ENCODE measurements around the gene KCNN4. TPM values are rescaled to one million over a fixed set of nuclear protein-coding genes. Genes with fewer than 3 reads are reported as not detected.
"Not testable (repeated sequence)": the region's sequence is repeated elsewhere in the genome, so short reads cannot be mapped to it uniquely, and the experiment has no call there.

The KCNN4 gene
- total RNA-seq, 1 donor from 2014 or later = 154 TPM

DNA sequence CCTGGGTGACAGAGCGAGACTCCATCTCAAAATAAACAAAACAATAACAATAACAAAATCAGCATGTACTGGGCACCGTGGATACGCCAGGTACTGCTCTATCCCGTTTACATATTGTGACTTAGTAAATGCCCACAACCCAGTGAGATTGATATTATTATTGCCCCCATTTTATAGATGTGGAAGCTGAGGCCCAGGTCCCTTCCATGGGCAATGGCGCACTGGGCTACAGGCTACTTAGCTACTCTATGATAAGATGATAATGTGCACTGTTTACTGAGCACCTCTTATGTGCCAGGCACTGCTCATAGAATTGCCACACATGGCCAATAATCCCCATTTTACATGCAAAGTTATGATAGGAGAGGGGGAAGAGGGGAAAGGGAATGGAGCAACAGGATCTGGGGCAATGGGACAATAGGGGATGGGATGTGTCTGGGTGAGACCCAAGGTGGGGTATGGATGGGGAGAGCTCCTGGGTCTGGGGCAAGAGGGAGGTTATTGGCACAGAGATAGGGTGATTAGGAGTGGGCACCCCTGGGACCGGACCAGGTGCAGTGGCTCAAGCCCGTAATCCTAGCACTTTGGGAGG is 5.4 kb downstream of the KCNN4 start:
- no peak overlapping the region for H3K4me3 Mint-ChIP-seq
- DNase-seq (no peak), ATAC-seq (ENCODE audit: low read depth) (no peak)
- intact Hi-C loops (cut with micrococcal nuclease) = no loop called here
- TF ChIP-seq, protein P1, sequence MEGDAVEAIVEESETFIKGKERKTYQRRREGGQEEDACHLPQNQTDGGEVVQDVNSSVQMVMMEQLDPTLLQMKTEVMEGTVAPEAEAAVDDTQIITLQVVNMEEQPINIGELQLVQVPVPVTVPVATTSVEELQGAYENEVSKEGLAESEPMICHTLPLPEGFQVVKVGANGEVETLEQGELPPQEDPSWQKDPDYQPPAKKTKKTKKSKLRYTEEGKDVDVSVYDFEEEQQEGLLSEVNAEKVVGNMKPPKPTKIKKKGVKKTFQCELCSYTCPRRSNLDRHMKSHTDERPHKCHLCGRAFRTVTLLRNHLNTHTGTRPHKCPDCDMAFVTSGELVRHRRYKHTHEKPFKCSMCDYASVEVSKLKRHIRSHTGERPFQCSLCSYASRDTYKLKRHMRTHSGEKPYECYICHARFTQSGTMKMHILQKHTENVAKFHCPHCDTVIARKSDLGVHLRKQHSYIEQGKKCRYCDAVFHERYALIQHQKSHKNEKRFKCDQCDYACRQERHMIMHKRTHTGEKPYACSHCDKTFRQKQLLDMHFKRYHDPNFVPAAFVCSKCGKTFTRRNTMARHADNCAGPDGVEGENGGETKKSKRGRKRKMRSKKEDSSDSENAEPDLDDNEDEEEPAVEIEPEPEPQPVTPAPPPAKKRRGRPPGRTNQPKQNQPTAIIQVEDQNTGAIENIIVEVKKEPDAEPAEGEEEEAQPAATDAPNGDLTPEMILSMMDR (IDR thresholded peaks at IDR 0.05) = no peak
- CTCF ChIA-PET = interaction anchor here (5.6 kb wide), 1 partner anchor 10 kb away, joined by 50 read pairs; no protein-coding TSS in a partner anchor
- H3K27ac Mint-ChIP-seq = peak overlapping the region; percentile 9
- peaks cover 77% of the 10 kb centered on the region for H3K36me3 Mint-ChIP-seq (ENCODE audit: low read depth)
- peaks cover 54% of the 10 kb centered on the region for H3K4me1 Mint-ChIP-seq
- POLR2A ChIA-PET = interaction anchor here (0.8 to 12.2 kb wide), 3 partner anchors 8 to 30 kb away, joined by 3 to 661 read pairs (median 6); partner anchors contain the start of gene SMG9
- H3K9me3 Mint-ChIP-seq = no peaks in the 10 kb centered on the region
- H3K27me3 Mint-ChIP-seq = no peaks in the 10 kb centered on the region

DNA sequence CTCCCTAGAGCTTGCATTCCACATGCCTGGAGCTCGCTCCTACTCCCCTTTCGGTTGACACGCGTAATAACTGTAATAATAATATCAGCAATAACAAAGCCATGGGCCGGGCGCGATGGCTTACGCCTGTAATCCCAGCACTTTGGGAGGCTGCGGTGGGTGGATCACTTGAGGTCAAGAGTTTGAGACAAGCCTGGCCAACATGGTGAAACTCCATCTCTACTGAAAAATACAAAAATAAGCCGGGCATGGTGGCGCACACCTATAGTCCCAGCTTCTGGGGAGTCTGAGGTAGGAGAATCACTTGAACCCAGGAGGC is 5.9 kb downstream of the KCNN4 start:
- intact Hi-C loops (cut with micrococcal nuclease); H3K4me3 Mint-ChIP-seq; DNase-seq; H3K27ac Mint-ChIP-seq; H3K27me3 Mint-ChIP-seq; ATAC-seq (ENCODE audit: low read depth); H3K9me3 Mint-ChIP-seq: not testable (repeated sequence)
- peaks cover 54% of the 10 kb centered on the region for H3K4me1 Mint-ChIP-seq
- peaks cover 82% of the 10 kb centered on the region for H3K36me3 Mint-ChIP-seq (ENCODE audit: low read depth)
- CTCF ChIA-PET = interaction anchor here (5.6 kb wide), 1 partner anchor 9 kb away, joined by 50 read pairs; no protein-coding TSS in a partner anchor
- POLR2A ChIA-PET = interaction anchor here (0.8 to 12.2 kb wide), 2 partner anchors 9 to 15 kb away, joined by 3 to 661 read pairs; partner anchors contain the start of gene SMG9

DNA sequence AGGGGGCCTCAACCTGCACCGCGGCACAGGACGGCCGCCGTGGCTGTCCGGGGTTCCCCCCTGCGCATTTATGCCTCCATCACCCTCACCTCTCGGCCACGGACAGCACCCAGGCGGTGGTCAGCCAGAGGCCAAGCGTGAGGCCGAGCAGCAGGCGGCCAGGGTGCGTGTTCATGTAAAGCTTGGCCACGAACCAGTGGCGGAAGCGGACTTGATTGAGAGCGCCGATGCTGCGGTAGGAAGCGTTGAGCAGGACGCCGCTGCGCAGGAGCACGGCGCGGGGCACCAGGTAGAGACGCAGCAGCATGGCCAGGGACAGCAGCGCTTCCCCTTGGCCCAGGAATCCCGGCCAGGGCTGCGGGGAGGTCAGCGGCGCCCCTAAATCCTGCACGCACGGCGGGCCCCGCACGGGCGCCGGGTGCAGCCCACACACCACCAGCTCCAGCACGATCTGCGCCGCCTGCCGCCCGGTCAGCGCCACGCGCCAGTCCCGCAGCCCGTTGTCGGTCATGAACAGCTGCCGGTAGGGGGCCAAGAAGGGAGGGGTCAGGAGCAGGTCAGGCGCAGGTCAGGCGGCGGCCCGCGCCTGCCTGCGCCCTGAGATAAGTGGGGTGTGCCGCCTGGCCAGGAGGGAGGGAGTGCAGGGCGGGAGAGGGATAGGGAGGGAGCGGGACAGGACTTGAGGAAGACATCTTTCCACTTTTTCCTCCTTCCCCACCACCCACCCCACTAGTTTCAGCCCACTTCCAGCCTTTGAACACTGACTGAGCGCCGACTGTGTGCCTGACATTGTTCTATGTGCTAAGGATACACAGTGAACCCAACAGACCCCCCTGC is 6.5 kb downstream of the KCNN4 start:
- Mint-ChIP-seq H3K9me3 (no peaks in the 10 kb centered on the region), H3K27ac (no peak overlapping the region), H3K36me3 (ENCODE audit: low read depth) (peaks cover 83% of the 10 kb centered on the region), H3K27me3 (no peaks in the 10 kb centered on the region), H3K4me3 (no peak overlapping the region), H3K4me1 (peaks cover 49% of the 10 kb centered on the region)
- DNase-seq = no peak
- ATAC-seq (ENCODE audit: low read depth) = no peak
- TF ChIP-seq, protein P1 (IDR thresholded peaks at IDR 0.05) = no peak
- ChIA-PET CTCF (no interaction called here), POLR2A (interaction anchor here (0.8 to 12.2 kb wide), 2 partner anchors 9 to 14 kb away, joined by 3 to 661 read pairs; partner anchors contain the start of gene SMG9)
- intact Hi-C loops (cut with micrococcal nuclease) = no loop called here

DNA sequence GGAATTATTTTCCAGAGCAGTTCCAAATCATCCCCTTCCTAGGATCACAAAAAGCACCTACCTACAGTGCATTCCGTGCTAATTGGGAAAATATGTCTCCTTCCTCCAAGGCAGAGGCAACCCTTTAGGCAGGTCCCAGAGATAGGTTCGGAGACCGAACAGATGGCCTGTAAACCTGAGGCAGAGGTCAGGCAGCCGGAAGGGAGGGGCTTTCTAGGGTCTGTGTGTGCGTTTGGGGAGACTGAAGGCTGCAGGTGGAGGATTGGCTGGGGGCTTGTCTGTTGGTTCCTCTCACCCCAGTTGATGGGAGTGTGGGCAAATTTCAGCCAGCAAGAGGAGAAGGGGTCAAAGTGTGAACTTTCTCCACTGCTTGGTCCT is 7.1 kb downstream of the KCNN4 start:
- Mint-ChIP-seq H3K27me3 (no peaks in the 10 kb centered on the region), H3K36me3 (ENCODE audit: low read depth) (peaks cover 83% of the 10 kb centered on the region), H3K9me3 (no peaks in the 10 kb centered on the region), H3K4me1 (peaks cover 48% of the 10 kb centered on the region), H3K27ac (no peak overlapping the region), H3K4me3 (no peak overlapping the region)
- no peak for ATAC-seq (ENCODE audit: low read depth)
- POLR2A ChIA-PET = interaction anchor here (12.2 kb wide), 1 partner anchor 13 kb away, joined by 661 read pairs; the partner anchor contains the start of gene SMG9
- CTCF ChIA-PET = no interaction called here
- intact Hi-C loops (cut with micrococcal nuclease) = no loop called here
- TF ChIP-seq, protein P1 (IDR thresholded peaks at IDR 0.05) = no peak
- DNase-seq = no peak

DNA sequence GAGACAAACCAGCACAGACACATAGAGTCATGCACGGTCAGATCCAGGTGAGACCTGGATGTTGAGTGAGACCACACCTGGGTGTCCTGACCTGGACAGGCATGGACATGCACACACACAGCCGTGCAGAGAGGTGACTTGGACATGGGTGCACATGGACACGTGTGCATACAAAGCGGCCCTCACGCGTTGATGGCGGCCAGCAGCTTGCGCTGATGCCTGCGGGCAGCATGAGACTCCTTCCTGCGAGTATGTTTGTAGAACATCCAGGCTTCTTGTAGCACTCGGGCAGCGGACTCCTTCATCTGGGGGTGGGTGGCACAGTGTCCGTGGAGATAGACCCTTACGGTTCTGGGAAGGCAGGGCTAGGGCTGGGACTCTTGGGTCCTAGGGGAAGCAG is 11.5 kb downstream of the KCNN4 start:
- Mint-ChIP-seq H3K27me3 (no peaks in the 10 kb centered on the region), H3K9me3 (no peaks in the 10 kb centered on the region), H3K27ac (peak overlapping the region; percentile 39), H3K4me1 (peaks cover 52% of the 10 kb centered on the region), H3K4me3 (no peak overlapping the region), H3K36me3 (ENCODE audit: low read depth) (peaks cover 90% of the 10 kb centered on the region)
- no peak for ATAC-seq (ENCODE audit: low read depth)
- intact Hi-C loops (cut with micrococcal nuclease) = no loop called here
- TF ChIP-seq, protein P1 (IDR thresholded peaks at IDR 0.05) = no peak
- POLR2A ChIA-PET = interaction anchor here (0.7 to 24.7 kb wide), 4 partner anchors 10 to 325 kb away, joined by 3 to 661 read pairs (median 179); partner anchors contain the start of genes KCNN4 and SMG9
- CTCF ChIA-PET = interaction anchor here (1.1 to 6.0 kb wide), 4 partner anchors 9 to 23 kb away, joined by 4 to 50 read pairs (median 6); partner anchors contain the start of gene KCNN4
- no peak for DNase-seq
